Left hindlimb (tissue), 1 donor: ENCODE results near the gene NFE2.
"Not testable (repeated sequence)": the region's sequence is repeated elsewhere in the genome, so short reads cannot be mapped to it uniquely, and the experiment has no call there.

ENCODE experiments used
- DNase-seq: peaks from one replicate; pipeline ENCODE4 v3.0.0-alpha.2; 2018

NFE2 gene

GRCh38 chr12:54300732-54301427, at the start of gene NFE2:
NFE2 (minus strand) TSS chr12:54301015; CDS start chr12:54295248, 5,767 bp downstream.
- DNase-seq, result peak; percentile 67

GRCh38 chr12:54349679-54350078, 48.9 kb upstream of the NFE2 start:
- DNase-seq, result no peak

GRCh38 chr12:54349036-54349435, 48.2 kb upstream of the NFE2 start:
- no peak for DNase-seq

- no peak for DNase-seq
Measured at GRCh38 chr12:54341378-54342300, 40.8 kb upstream of the NFE2 start.

- DNase-seq, result no peak
Measured at GRCh38 chr12:54340846-54341245, 40.0 kb upstream of the NFE2 start.

- DNase-seq, result no peak
Measured at GRCh38 chr12:54338698-54339296, 38.0 kb upstream of the NFE2 start.

- DNase-seq, result no peak
Measured at GRCh38 chr12:54337854-54338650, 37.2 kb upstream of the NFE2 start.

- no peak for DNase-seq
Measured at GRCh38 chr12:54337280-54337842, 36.5 kb upstream of the NFE2 start.

- no peak for DNase-seq
Measured at GRCh38 chr12:54333420-54334034, 32.7 kb upstream of the NFE2 start.

- no peak for DNase-seq
Measured at GRCh38 chr12:54331461-54331860, 30.6 kb upstream of the NFE2 start.

GRCh38 chr12:54330442-54330841, 29.6 kb upstream of the NFE2 start:
- no peak for DNase-seq

GRCh38 chr12:54329759-54330158, 28.9 kb upstream of the NFE2 start:
- DNase-seq, result no peak

GRCh38 chr12:54328595-54329337, 28.0 kb upstream of the NFE2 start:
- DNase-seq, result no peak

GRCh38 chr12:54325442-54326109, 24.8 kb upstream of the NFE2 start:
- DNase-seq, result not testable (repeated sequence)

GRCh38 chr12:54324617-54325441, 24.0 kb upstream of the NFE2 start, which contains the start of gene COPZ1:
COPZ1 (plus strand) TSS chr12:54325131; CDS start chr12:54325164, 33 bp downstream.
- peak; percentile 99 for DNase-seq

- DNase-seq, result no peak
Measured at GRCh38 chr12:54321363-54321762, 20.5 kb upstream of the NFE2 start.

GRCh38 chr12:54312309-54312708, 11.5 kb upstream of the NFE2 start:
- DNase-seq, result not testable (repeated sequence)

GRCh38 chr12:54311051-54311450, 10.2 kb upstream of the NFE2 start:
- no peak for DNase-seq
